A549 (cell line): Measurements from ENCODE around the gene ADI1.

Experiments
- CHD4 ChIP-seq: fragments of 200-600 bp; sonication (generic); IDR thresholded peaks from 2 replicates; pipeline ENCODE4 v1.6.1; 2016; ENCODE audit warnings: antibody characterized with exemption, mild to moderate bottlenecking, borderline replicate concordance
- CTCF ChIP-seq: fragments of >200 bp; sonication (Bioruptor Twin); formaldehyde crosslinking; IDR thresholded peaks from 3 replicates; pipeline ENCODE4 v1.5.1; 2016
- ELK1 ChIP-seq: fragments of 150-350 bp; IDR thresholded peaks from 2 replicates; pipeline ENCODE4 v1.6.1; 2014; ENCODE audit warnings: low read depth, mild to moderate bottlenecking, low read length
- POLR2A ChIP-seq: IDR thresholded peaks from 2 replicates; pipeline ENCODE4 v1.6.1; 2012; ENCODE audit warnings: mild to moderate bottlenecking, low read length
- RCOR1 ChIP-seq: fragments of 150-350 bp; IDR thresholded peaks from 2 replicates; pipeline ENCODE4 v1.6.1; 2014; ENCODE audit warnings: antibody characterized with exemption, low read length, low read depth

GRCh38 chr2:3460156-3460555 is 59.2 kb downstream of the ADI1 start:
- TF ChIP-seq CHD4 = no peak
- no peak for TF ChIP-seq ELK1
- TF ChIP-seq POLR2A = no peak
- TF ChIP-seq CTCF = no peak
- TF ChIP-seq RCOR1 = no peak
